Right ventricle myocardium inferior (tissue), 1 donor: Measurements from ENCODE around the gene BOLL. TPM values are rescaled to one million over a fixed set of nuclear protein-coding genes. Genes with fewer than 3 reads are reported as not detected.

Source experiments
- total RNA-seq: library from RNA; stranded (reverse); fragmentation: NEBNext Ultra II Directional; extraction: Animal tissue kit (Norgen Biotek cat#: 25700); gene quantifications from one replicate; pipeline ENCODE4 v1.2.1, GENCODE V29; 2021
- donor health status: DM: no; HTN: yes; CAD: no; lungs with severe emphysema.

BOLL gene
- total RNA-seq, 1 donor from 2014 or later: not detected

Other genes with a start within 250 kb of the BOLL start
- 7.5 TPM for gene RFTN2, start 109.7 kb downstream of the BOLL start, total RNA-seq
- gene MARS2, start 80.0 kb downstream of the BOLL start, total RNA-seq: 7.5 TPM
- gene PLCL1, start 19.3 kb upstream of the BOLL start, total RNA-seq: 96.2 TPM